ENCODE results near the gene SOX10.

DNA sequence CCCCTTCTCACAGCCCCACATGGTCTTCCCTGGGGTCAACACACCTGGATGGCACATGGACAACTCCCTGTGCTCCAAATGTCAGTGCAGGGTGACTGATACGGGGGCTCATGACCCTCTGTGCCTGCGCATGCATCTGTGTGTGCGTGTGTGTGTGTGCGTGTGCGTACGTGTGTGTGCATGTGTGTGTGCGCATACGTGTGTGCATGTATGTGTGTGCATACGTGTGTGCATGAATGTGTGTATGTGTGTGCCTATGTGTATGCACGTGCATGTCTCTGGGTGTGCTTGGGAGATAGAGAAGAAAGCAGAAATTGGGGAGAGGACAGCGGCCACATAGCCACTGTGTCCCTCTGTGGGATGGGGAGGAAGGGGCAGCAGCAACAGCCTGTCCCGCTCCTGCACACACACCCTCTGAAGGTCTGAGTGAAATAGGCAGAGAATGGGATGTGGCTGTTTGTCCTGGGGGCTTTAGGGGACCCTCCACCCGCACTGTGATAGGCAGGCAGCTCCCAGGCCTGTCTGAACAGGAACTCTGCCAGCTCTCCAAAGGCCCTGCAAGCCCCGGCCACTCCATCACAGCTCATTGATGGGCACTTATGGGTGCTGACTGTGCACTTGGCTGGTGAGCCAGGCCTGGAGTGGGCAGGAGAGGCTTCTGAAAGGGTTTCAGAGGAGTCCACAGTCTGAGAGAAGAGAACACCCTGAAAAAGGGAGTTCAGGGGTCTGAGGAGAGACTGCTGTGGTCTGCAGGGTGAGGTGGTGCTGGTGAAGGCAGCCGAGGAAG lies 44.2 kb upstream of the SOX10 start:
- no peak for TF ChIP-seq EZH2 (IDR thresholded peaks at IDR 0.05; ENCODE audit: borderline replicate concordance, low read depth, low read length, severe bottlenecking)
- TF ChIP-seq, protein P1, sequence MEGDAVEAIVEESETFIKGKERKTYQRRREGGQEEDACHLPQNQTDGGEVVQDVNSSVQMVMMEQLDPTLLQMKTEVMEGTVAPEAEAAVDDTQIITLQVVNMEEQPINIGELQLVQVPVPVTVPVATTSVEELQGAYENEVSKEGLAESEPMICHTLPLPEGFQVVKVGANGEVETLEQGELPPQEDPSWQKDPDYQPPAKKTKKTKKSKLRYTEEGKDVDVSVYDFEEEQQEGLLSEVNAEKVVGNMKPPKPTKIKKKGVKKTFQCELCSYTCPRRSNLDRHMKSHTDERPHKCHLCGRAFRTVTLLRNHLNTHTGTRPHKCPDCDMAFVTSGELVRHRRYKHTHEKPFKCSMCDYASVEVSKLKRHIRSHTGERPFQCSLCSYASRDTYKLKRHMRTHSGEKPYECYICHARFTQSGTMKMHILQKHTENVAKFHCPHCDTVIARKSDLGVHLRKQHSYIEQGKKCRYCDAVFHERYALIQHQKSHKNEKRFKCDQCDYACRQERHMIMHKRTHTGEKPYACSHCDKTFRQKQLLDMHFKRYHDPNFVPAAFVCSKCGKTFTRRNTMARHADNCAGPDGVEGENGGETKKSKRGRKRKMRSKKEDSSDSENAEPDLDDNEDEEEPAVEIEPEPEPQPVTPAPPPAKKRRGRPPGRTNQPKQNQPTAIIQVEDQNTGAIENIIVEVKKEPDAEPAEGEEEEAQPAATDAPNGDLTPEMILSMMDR (IDR thresholded peaks at IDR 0.05; ENCODE audit: borderline replicate concordance, extremely low read depth, low read length, poor library complexity, severe bottlenecking), result no peak
